ENCODE measurements around the gene PCDHGB6. TPM values are rescaled to one million over a fixed set of nuclear protein-coding genes. Genes with fewer than 3 reads are reported as not detected.

Gene PCDHGB6
- total RNA-seq, 1 experiment from 2014 or later: 6.0 TPM

GRCh38 chr5:141440341-141440740 lies 32.5 kb downstream of the PCDHGB6 start:
- no peak overlapping the region for H3K4me3 Mint-ChIP-seq
- no peak overlapping the region for H4K8ac ChIP-seq (replicated peaks; ENCODE audit: insufficient read length, low read depth, low read length)
- no peak overlapping the region for H3K4ac ChIP-seq (ENCODE audit: low read depth, low read length)
- no peak overlapping the region for H2BK20ac ChIP-seq (ENCODE audit: low read depth, low read length, poor library complexity, severe bottlenecking)
- H3K79me1 ChIP-seq (ENCODE audit: insufficient read depth, low read depth, low read length, poor library complexity, severe bottlenecking): no peaks in the 10 kb centered on the region
- H2BK120ac ChIP-seq (ENCODE audit: low read depth, low read length, poor library complexity, severe bottlenecking): no peak overlapping the region
- H2AFZ ChIP-seq (ENCODE audit: low read length): no peak overlapping the region
- DNase-seq: no peak
- H2BK5ac ChIP-seq (ENCODE audit: insufficient read length, low read length): no peak overlapping the region
- H3T11ph ChIP-seq (ENCODE audit: low read length): no peak overlapping the region
- H2BK15ac ChIP-seq (ENCODE audit: low read depth, low read length): no peak overlapping the region
- H3K36me3 Mint-ChIP-seq (ENCODE audit: insufficient read depth in 1 of 3, low read depth in 3 of 3): peaks cover 5 to 13% (median 10%) of the 10 kb centered on the region in 3 experiments; a peak in 6 of 7 replicates
- no peaks in the 10 kb centered on the region for H3K23me2 ChIP-seq (ENCODE audit: insufficient read length, low read depth, low read length, poor library complexity, severe bottlenecking)
- H3K79me2 ChIP-seq (ENCODE audit: insufficient read depth, low read length): no peaks in the 10 kb centered on the region
- peaks cover 2% of the 10 kb centered on the region; the same call in 1 of the 2 replicates for H3K4me1 ChIP-seq (ENCODE audit: insufficient read depth, low read length)
- no peaks in the 10 kb centered on the region for H3K9me3 ChIP-seq (ENCODE audit: control insufficient read depth, low read depth, low read length)
- H3K27ac Mint-ChIP-seq: no peak overlapping the region
- no peak overlapping the region for H3K18ac ChIP-seq (ENCODE audit: insufficient read length, low read depth, low read length)
- H2AK5ac ChIP-seq (ENCODE audit: insufficient read length, low read length): no peak overlapping the region
- H3K56ac ChIP-seq (ENCODE audit: insufficient read length, low read depth, low read length): no peak overlapping the region
- H3K4me2 ChIP-seq (ENCODE audit: insufficient read depth, insufficient read length, low read length): no peak overlapping the region
- no peak overlapping the region for H2BK12ac ChIP-seq (ENCODE audit: insufficient read length, low read depth, low read length)
- no peak overlapping the region for H4K91ac ChIP-seq (ENCODE audit: insufficient read length, low read depth, low read length)
- no peaks in the 10 kb centered on the region for H3K27me3 ChIP-seq (ENCODE audit: insufficient read depth, low read length)
- H3K9ac ChIP-seq (ENCODE audit: extremely low read depth, insufficient read length, low read length): no peak overlapping the region
- peaks cover 5 to 9% of the 10 kb centered on the region in 2 experiments; a peak in 3 of 4 replicates for H3K4me1 Mint-ChIP-seq
- H3K9me3 Mint-ChIP-seq: peaks cover 11 to 14% of the 10 kb centered on the region in 2 experiments; a peak in 3 of 5 replicates
- H3K14ac ChIP-seq (ENCODE audit: insufficient read depth, low read length): no peak overlapping the region
- H3K23ac ChIP-seq (ENCODE audit: insufficient read length, low read depth, low read length): no peak overlapping the region
- no CpG with 5 or more reads among the region's 9 CpGs for WGBS (ENCODE audit: extremely low coverage, insufficient read length, low lambda C conversion rate)
- no peak for TF ChIP-seq CTCF (conservative IDR thresholded peaks at IDR 0.05)
- no peak overlapping the region for H4K5ac ChIP-seq (ENCODE audit: insufficient read length, low read depth, low read length)
- no peak overlapping the region for H3K27ac ChIP-seq (ENCODE audit: insufficient read length, low read depth, low read length)
- no peaks in the 10 kb centered on the region for H4K20me1 ChIP-seq (ENCODE audit: control insufficient read depth, insufficient read depth, insufficient read length)
- H3K27me3 Mint-ChIP-seq (ENCODE audit: low read depth): no peaks in the 10 kb centered on the region
